Measurements from ENCODE around the gene ADAMTS7. TPM values are rescaled to one million over a fixed set of nuclear protein-coding genes. Genes with fewer than 3 reads are reported as not detected.

ADAMTS7 gene
- total and polyA plus RNA-seq, 2 of the 13 experiments (the other 11 are each of a cell fraction or from before 2014, with no cell fraction given), result 0.09 to 0.12 TPM

- no peak for TF ChIP-seq ZUFSP (CRISPR knock-in tag; IDR thresholded peaks at IDR 0.05; ENCODE audit: borderline replicate concordance)
- TF ChIP-seq, protein P1, sequence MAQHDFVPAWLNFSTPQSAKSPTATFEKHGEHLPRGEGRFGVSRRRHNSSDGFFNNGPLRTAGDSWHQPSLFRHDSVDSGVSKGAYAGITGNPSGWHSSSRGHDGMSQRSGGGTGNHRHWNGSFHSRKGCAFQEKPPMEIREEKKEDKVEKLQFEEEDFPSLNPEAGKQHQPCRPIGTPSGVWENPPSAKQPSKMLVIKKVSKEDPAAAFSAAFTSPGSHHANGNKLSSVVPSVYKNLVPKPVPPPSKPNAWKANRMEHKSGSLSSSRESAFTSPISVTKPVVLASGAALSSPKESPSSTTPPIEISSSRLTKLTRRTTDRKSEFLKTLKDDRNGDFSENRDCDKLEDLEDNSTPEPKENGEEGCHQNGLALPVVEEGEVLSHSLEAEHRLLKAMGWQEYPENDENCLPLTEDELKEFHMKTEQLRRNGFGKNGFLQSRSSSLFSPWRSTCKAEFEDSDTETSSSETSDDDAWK (CRISPR knock-in tag; IDR thresholded peaks at IDR 0.05), result no peak
- no peak for TF ChIP-seq BCL3 (CRISPR knock-in tag; IDR thresholded peaks at IDR 0.05)
- no peak for TF ChIP-seq PBX3 (CRISPR knock-in tag; IDR thresholded peaks at IDR 0.05; ENCODE audit: borderline replicate concordance)
- TF ChIP-seq, protein P2, sequence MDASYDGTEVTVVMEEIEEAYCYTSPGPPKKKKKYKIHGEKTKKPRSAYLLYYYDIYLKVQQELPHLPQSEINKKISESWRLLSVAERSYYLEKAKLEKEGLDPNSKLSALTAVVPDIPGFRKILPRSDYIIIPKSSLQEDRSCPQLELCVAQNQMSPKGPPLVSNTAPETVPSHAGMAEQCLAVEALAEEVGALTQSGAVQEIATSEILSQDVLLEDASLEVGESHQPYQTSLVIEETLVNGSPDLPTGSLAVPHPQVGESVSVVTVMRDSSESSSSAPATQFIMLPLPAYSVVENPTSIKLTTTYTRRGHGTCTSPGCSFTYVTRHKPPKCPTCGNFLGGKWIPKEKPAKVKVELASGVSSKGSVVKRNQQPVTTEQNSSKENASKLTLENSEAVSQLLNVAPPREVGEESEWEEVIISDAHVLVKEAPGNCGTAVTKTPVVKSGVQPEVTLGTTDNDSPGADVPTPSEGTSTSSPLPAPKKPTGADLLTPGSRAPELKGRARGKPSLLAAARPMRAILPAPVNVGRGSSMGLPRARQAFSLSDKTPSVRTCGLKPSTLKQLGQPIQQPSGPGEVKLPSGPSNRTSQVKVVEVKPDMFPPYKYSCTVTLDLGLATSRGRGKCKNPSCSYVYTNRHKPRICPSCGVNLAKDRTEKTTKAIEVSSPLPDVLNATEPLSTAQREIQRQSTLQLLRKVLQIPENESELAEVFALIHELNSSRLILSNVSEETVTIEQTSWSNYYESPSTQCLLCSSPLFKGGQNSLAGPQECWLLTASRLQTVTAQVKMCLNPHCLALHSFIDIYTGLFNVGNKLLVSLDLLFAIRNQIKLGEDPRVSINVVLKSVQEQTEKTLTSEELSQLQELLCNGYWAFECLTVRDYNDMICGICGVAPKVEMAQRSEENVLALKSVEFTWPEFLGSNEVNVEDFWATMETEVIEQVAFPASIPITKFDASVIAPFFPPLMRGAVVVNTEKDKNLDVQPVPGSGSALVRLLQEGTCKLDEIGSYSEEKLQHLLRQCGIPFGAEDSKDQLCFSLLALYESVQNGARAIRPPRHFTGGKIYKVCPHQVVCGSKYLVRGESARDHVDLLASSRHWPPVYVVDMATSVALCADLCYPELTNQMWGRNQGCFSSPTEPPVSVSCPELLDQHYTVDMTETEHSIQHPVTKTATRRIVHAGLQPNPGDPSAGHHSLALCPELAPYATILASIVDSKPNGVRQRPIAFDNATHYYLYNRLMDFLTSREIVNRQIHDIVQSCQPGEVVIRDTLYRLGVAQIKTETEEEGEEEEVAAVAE (CRISPR knock-in tag; IDR thresholded peaks at IDR 0.05; ENCODE audit: borderline replicate concordance), result no peak
- no peak for TF ChIP-seq HOXA9 (CRISPR knock-in tag; IDR thresholded peaks at IDR 0.05; ENCODE audit: borderline replicate concordance)
- 0 out of 2 replicates have a peak, but pooled peaks have one; percentile 42 for TF ChIP-seq SNAPC2 (CRISPR knock-in tag; IDR thresholded peaks at IDR 0.05)
- TF ChIP-seq TFDP1 (CRISPR knock-in tag; IDR thresholded peaks at IDR 0.05; ENCODE audit: borderline replicate concordance), result no peak
- TF ChIP-seq FOXO4 (CRISPR knock-in tag; conservative IDR thresholded peaks at IDR 0.05), result no peak
- TF ChIP-seq, protein P3, sequence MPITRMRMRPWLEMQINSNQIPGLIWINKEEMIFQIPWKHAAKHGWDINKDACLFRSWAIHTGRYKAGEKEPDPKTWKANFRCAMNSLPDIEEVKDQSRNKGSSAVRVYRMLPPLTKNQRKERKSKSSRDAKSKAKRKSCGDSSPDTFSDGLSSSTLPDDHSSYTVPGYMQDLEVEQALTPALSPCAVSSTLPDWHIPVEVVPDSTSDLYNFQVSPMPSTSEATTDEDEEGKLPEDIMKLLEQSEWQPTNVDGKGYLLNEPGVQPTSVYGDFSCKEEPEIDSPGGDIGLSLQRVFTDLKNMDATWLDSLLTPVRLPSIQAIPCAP (CRISPR knock-in tag; IDR thresholded peaks at IDR 0.05; ENCODE audit: low read depth), result no peak
Measured at GRCh38 chr15:78859971-78860719, 48.9 kb upstream of the ADAMTS7 start (continued).
